ENCODE results near the gene TUT7. TPM values are rescaled to one million over a fixed set of nuclear protein-coding genes. Genes with fewer than 3 reads are reported as not detected.

Gene TUT7
- total RNA-seq, 1 experiment from 2014 or later, result 12.5 TPM

GRCh38 chr9:86328156-86328555, 26.1 kb downstream of the TUT7 start:
- CTCF ChIA-PET, result no interaction called here
- POLR2A ChIA-PET, result no interaction called here
- no peak for TF ChIP-seq TCF7L2 (IDR thresholded peaks at IDR 0.05; ENCODE audit: low read depth, low read length)
- no peak for TF ChIP-seq SIN3A (IDR thresholded peaks at IDR 0.05; ENCODE audit: borderline replicate concordance, insufficient read depth, low read depth, low read length)
- TF ChIP-seq CTCF (IDR thresholded peaks at IDR 0.05), result no peak
- TF ChIP-seq REST (IDR thresholded peaks at IDR 0.05; ENCODE audit: insufficient read depth in 1 of 2, low read depth in 2 of 2, low read length in 1 of 2), result no peak
- TF ChIP-seq POLR2AphosphoS5 (IDR thresholded peaks at IDR 0.05; ENCODE audit: low read depth, low read length), result no peak
- in situ Hi-C loops (cut with HindIII; ENCODE audit: low pct_unique_long_range_greater_than_20kb, low sequenced_read_pairs), result no loop called here
- no peaks in the 10 kb centered on the region for H3K27me3 ChIP-seq (ENCODE audit: control insufficient read depth, insufficient read depth, low read length)
- no peaks in the 10 kb centered on the region for H3K4me1 ChIP-seq (ENCODE audit: control insufficient read depth, insufficient read depth, low read length)
- H3K36me3 ChIP-seq (ENCODE audit: control insufficient read depth, insufficient read depth, low read length), result peaks cover 16% of the 10 kb centered on the region
- no peak for DNase-seq (ENCODE audit: low read depth, low spot score)
- no TSS peak for BruUV-seq (replicated peaks)
- intact Hi-C loops (cut with micrococcal nuclease; ENCODE audit: unreplicated experiment), result no loop called here
- H3K9me3 ChIP-seq (ENCODE audit: control insufficient read depth, insufficient read depth, low read depth, low read length), result no peaks in the 10 kb centered on the region
- no peak overlapping the region for H3K4me3 ChIP-seq (ENCODE audit: low read depth in 2 of 2, low read length in 2 of 2)
- ATAC-seq, result no peak
- no peak overlapping the region for H3K27ac ChIP-seq (ENCODE audit: low read length)

GRCh38 chr9:86326536-86326935, 27.7 kb downstream of the TUT7 start:
- Histone ChIP-seq H3K36me3 (ENCODE audit: control insufficient read depth, insufficient read depth, low read length) (peaks cover 16% of the 10 kb centered on the region), H3K27me3 (ENCODE audit: control insufficient read depth, insufficient read depth, low read length) (no peaks in the 10 kb centered on the region), H3K9me3 (ENCODE audit: control insufficient read depth, insufficient read depth, low read depth, low read length) (no peaks in the 10 kb centered on the region), H3K27ac (ENCODE audit: low read length) (no peak overlapping the region), H3K4me1 (ENCODE audit: control insufficient read depth, insufficient read depth, low read length) (no peaks in the 10 kb centered on the region), H3K4me3 (ENCODE audit: low read depth in 2 of 2, low read length in 2 of 2) (no peak overlapping the region)
- ChIA-PET CTCF (no interaction called here), POLR2A (no interaction called here)
- DNase-seq (ENCODE audit: low read depth, low spot score), result no peak
- intact Hi-C loops (cut with micrococcal nuclease; ENCODE audit: unreplicated experiment), result no loop called here
- no peak for ATAC-seq
- BruUV-seq (replicated peaks), result no TSS peak
- in situ Hi-C loops (cut with HindIII; ENCODE audit: low pct_unique_long_range_greater_than_20kb, low sequenced_read_pairs), result no loop called here
- no peak for TF ChIP-seq CTCF (IDR thresholded peaks at IDR 0.05)
- no peak for TF ChIP-seq SIN3A (IDR thresholded peaks at IDR 0.05; ENCODE audit: borderline replicate concordance, insufficient read depth, low read depth, low read length)

GRCh38 chr9:86324901-86325300, 29.3 kb downstream of the TUT7 start:
- no peak for DNase-seq (ENCODE audit: low read depth, low spot score)
- Histone ChIP-seq H3K27ac (ENCODE audit: low read length) (no peak overlapping the region), H3K4me3 (ENCODE audit: low read depth in 2 of 2, low read length in 2 of 2) (no peak overlapping the region), H3K9me3 (ENCODE audit: control insufficient read depth, insufficient read depth, low read depth, low read length) (no peaks in the 10 kb centered on the region), H3K36me3 (ENCODE audit: control insufficient read depth, insufficient read depth, low read length) (peaks cover 18% of the 10 kb centered on the region), H3K27me3 (ENCODE audit: control insufficient read depth, insufficient read depth, low read length) (no peaks in the 10 kb centered on the region), H3K4me1 (ENCODE audit: control insufficient read depth, insufficient read depth, low read length) (no peaks in the 10 kb centered on the region)
- ChIA-PET CTCF (no interaction called here), POLR2A (no interaction called here)
- BruUV-seq (replicated peaks), result no TSS peak
- intact Hi-C loops (cut with micrococcal nuclease; ENCODE audit: unreplicated experiment) (no loop called here), in situ Hi-C loops (cut with HindIII; ENCODE audit: low pct_unique_long_range_greater_than_20kb, low sequenced_read_pairs) (no loop called here)
- TF ChIP-seq TCF7L2 (IDR thresholded peaks at IDR 0.05; ENCODE audit: low read depth, low read length) (no peak), SIN3A (IDR thresholded peaks at IDR 0.05; ENCODE audit: borderline replicate concordance, insufficient read depth, low read depth, low read length) (no peak), CTCF (IDR thresholded peaks at IDR 0.05) (no peak), REST (IDR thresholded peaks at IDR 0.05; ENCODE audit: insufficient read depth in 1 of 2, low read depth in 2 of 2, low read length in 1 of 2) (no peak), POLR2AphosphoS5 (IDR thresholded peaks at IDR 0.05; ENCODE audit: low read depth, low read length) (no peak)
- ATAC-seq, result no peak
